Measurements from ENCODE around the gene BPIFA1.
A peak's percentile ranks its signal among the peaks of the same experiment; 100 is the strongest.

BPIFA1 gene

GRCh38 chr20:33252460-33252859, 16.7 kb downstream of the BPIFA1 start:
- Histone ChIP-seq H2AFZ (no peak overlapping the region), H3K4me1 (peaks cover 3% of the 10 kb centered on the region), H3K4me2 (ENCODE audit: low read length) (no peak overlapping the region), H3K27ac (no peak overlapping the region), H3K9me3 (ENCODE audit: control insufficient read depth, low read length) (no peaks in the 10 kb centered on the region), H3K4me3 (ENCODE audit: low read depth, low read length) (no peak overlapping the region), H3K79me2 (no peaks in the 10 kb centered on the region), H3K27me3 (ENCODE audit: control insufficient read depth, insufficient read depth, low read length) (no peaks in the 10 kb centered on the region), H3K9ac (no peak overlapping the region), H3K36me3 (ENCODE audit: control insufficient read depth, insufficient read depth, low read length) (no peaks in the 10 kb centered on the region)
- TF ChIP-seq, protein P1, sequence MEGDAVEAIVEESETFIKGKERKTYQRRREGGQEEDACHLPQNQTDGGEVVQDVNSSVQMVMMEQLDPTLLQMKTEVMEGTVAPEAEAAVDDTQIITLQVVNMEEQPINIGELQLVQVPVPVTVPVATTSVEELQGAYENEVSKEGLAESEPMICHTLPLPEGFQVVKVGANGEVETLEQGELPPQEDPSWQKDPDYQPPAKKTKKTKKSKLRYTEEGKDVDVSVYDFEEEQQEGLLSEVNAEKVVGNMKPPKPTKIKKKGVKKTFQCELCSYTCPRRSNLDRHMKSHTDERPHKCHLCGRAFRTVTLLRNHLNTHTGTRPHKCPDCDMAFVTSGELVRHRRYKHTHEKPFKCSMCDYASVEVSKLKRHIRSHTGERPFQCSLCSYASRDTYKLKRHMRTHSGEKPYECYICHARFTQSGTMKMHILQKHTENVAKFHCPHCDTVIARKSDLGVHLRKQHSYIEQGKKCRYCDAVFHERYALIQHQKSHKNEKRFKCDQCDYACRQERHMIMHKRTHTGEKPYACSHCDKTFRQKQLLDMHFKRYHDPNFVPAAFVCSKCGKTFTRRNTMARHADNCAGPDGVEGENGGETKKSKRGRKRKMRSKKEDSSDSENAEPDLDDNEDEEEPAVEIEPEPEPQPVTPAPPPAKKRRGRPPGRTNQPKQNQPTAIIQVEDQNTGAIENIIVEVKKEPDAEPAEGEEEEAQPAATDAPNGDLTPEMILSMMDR (IDR thresholded peaks at IDR 0.05) = no peak

GRCh38 chr20:33255005-33255404, 19.2 kb downstream of the BPIFA1 start:
- no peak overlapping the region for H3K4me2 ChIP-seq (ENCODE audit: low read length)
- TF ChIP-seq, protein P1 (IDR thresholded peaks at IDR 0.05) = no peak

DNA sequence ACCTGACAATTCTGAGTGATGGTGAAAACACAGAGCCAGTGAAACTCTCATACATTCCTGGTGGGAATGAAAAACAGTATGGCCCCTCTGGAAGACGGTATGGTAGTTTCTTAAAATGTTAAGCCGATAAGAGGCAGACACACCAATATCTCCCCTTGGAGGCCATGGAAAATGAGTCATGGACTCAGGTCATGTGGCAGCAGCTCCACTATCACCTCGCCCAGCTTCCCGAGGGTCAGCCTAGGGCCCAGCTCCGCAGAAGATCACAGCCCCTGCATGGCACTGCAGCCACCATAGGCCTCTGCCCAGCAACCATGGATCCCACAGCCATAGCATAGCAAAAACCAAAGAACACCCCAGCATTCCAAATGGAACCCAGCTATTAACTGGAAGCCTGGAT, 21.4 kb downstream of the BPIFA1 start:
- Histone ChIP-seq H3K4me1 (peaks cover 3% of the 10 kb centered on the region), H2AFZ (no peak overlapping the region), H3K36me3 (ENCODE audit: control insufficient read depth, insufficient read depth, low read length) (no peaks in the 10 kb centered on the region), H3K4me3 (ENCODE audit: low read depth, low read length) (no peak overlapping the region), H3K27me3 (ENCODE audit: control insufficient read depth, insufficient read depth, low read length) (no peaks in the 10 kb centered on the region), H3K79me2 (no peaks in the 10 kb centered on the region), H3K9ac (no peak overlapping the region), H3K9me3 (ENCODE audit: control insufficient read depth, low read length) (no peaks in the 10 kb centered on the region), H3K27ac (no peak overlapping the region), H3K4me2 (ENCODE audit: low read length) (no peak overlapping the region)
- TF ChIP-seq, protein P1 (IDR thresholded peaks at IDR 0.05) = no peak

More at GRCh38 chr20:33255005-33255404, 19.2 kb downstream of the BPIFA1 start:
- H3K27ac ChIP-seq = no peak overlapping the region
- no peaks in the 10 kb centered on the region for H3K36me3 ChIP-seq (ENCODE audit: control insufficient read depth, insufficient read depth, low read length)
- no peaks in the 10 kb centered on the region for H3K9me3 ChIP-seq (ENCODE audit: control insufficient read depth, low read length)
- H3K4me1 ChIP-seq = peaks cover 3% of the 10 kb centered on the region
- no peak overlapping the region for H3K9ac ChIP-seq
- no peaks in the 10 kb centered on the region for H3K79me2 ChIP-seq
- no peak overlapping the region for H3K4me3 ChIP-seq (ENCODE audit: low read depth, low read length)
- H3K27me3 ChIP-seq (ENCODE audit: control insufficient read depth, insufficient read depth, low read length) = no peaks in the 10 kb centered on the region
- H2AFZ ChIP-seq = no peak overlapping the region

GRCh38 chr20:33259371-33259770, 23.6 kb downstream of the BPIFA1 start:
- no peaks in the 10 kb centered on the region for H3K27me3 ChIP-seq (ENCODE audit: control insufficient read depth, insufficient read depth, low read length)
- peaks cover 7% of the 10 kb centered on the region for H3K4me1 ChIP-seq
- no peaks in the 10 kb centered on the region for H3K36me3 ChIP-seq (ENCODE audit: control insufficient read depth, insufficient read depth, low read length)
- TF ChIP-seq, protein P1 (IDR thresholded peaks at IDR 0.05) = no peak
- no peak overlapping the region for H3K4me3 ChIP-seq (ENCODE audit: low read depth, low read length)
- no peak overlapping the region for H3K9ac ChIP-seq
- no peaks in the 10 kb centered on the region for H3K79me2 ChIP-seq
- H2AFZ ChIP-seq = no peak overlapping the region
- no peak overlapping the region for H3K4me2 ChIP-seq (ENCODE audit: low read length)
- no peaks in the 10 kb centered on the region for H3K9me3 ChIP-seq (ENCODE audit: control insufficient read depth, low read length)
- no peak overlapping the region for H3K27ac ChIP-seq

DNA sequence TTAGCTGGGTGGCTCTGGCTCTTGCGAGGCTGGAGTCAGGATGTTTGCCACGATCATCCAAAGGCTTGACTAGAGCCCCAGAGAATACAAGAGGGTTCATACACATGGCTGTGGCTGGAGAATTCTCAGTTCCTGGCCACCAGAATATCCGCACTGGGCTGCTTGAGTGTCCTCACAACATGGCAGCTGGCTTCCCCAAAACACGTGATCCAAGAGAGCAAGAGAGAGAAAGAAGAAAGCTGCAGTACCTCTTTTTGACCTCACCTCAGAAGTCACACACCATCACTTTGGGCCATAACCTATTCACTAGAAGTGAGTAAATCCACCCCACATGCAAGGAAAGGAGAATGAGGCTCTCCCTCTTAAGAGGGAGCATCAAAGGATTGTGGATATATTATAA, 25.7 kb downstream of the BPIFA1 start:
- Histone ChIP-seq H3K27ac (no peak overlapping the region), H3K27me3 (ENCODE audit: control insufficient read depth, insufficient read depth, low read length) (no peaks in the 10 kb centered on the region), H3K9me3 (ENCODE audit: control insufficient read depth, low read length) (no peaks in the 10 kb centered on the region), H3K36me3 (ENCODE audit: control insufficient read depth, insufficient read depth, low read length) (no peaks in the 10 kb centered on the region), H3K4me2 (ENCODE audit: low read length) (no peak overlapping the region), H3K4me3 (ENCODE audit: low read depth, low read length) (no peak overlapping the region), H2AFZ (peak overlapping the region; percentile 56), H3K9ac (no peak overlapping the region), H3K4me1 (peaks cover 7% of the 10 kb centered on the region), H3K79me2 (no peaks in the 10 kb centered on the region)
- TF ChIP-seq, protein P1 (IDR thresholded peaks at IDR 0.05) = no peak
